GM12892 (cell line): ENCODE measurements around the gene TMEM143.

ENCODE experiments used
- POLR2A ChIP-seq: IDR thresholded peaks from 2 replicates; pipeline ENCODE4 v1.6.1; 2011; ENCODE audit warnings: low read depth, low read length, control low read depth
- POLR2AphosphoS5 ChIP-seq: IDR thresholded peaks from 2 replicates; pipeline ENCODE4 v1.6.1; 2011; ENCODE audit warnings: low read depth, low read length, control low read depth

DNA sequence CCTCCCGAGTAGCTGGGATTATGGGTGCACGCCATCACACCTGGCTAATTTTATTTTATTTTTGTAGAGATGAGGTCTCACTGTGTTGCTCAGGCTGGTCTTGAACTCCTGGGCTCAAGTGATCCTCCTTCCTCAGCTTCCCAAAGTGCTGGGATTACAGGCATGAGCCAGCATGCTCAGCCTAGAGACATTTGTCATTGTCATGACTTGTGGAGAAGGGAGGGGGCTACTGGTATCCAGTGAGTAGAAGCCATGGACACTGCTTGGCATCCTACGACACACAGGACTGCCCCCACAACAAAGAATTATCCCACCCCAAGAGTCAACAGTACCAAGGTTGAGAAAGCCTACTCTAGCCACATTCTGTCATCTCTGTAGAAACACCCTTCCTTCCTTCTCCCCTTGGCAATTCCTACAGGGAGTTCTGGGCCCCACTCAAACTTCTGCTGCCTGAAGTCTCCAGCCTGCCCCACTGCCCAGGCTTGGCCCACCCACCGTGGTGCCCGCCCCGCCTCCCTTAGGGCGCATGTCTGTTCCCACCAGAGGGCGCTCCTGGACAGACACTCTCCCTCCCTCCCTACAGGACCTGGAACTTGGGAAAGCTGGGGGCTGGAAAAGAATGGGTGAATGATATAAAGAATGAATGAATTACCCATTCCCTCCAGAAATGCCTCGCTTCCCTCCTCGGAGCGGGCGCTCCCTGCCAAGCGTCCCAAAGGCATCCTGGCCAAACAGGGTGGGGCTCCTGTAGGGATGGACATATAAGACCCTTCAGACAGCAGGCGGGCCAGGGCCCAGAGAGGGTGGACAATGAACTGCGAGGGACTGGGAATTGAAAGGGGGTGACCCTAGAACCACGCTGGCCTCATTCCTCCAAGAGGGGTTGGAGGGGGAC is 43.8 kb downstream of the TMEM143 start:
- TF ChIP-seq POLR2A = no peak
- no peak for TF ChIP-seq POLR2AphosphoS5
